GM18873 (cell line): Measurements from ENCODE around the gene UBL3.
A peak's percentile ranks its signal among the peaks of the same experiment; 100 is the strongest.

ENCODE experiments used
- ATAC-seq: cut with Tn5 transposase; IDR thresholded peaks from one replicate; pipeline ENCODE4 v1.9.1; 2021; ENCODE audit warnings: mild to moderate bottlenecking, moderate library complexity, moderate number of reproducible peaks; ENCODE audit not compliant: unreplicated experiment, low FRiP score

The UBL3 gene

DNA sequence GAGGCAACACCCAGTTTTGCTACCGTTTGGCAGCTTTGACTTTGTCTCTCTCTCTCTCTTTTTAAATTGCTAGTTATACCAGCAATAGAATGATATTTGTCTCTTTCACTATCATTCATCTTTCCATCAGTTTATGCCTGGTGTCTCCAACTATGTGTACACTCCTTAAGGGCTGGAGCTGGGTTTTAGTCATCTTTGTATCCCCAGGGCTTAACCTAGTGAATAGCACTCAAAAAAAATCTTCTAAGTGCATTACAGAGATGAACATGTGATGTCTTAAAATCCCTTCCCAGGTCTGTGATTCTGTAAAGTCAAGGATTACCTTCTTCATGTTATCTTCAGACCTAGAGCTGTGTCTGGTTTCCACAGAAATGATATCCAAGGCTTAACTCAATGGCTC is 7.8 kb upstream of the UBL3 start:
- ATAC-seq: no peak

DNA sequence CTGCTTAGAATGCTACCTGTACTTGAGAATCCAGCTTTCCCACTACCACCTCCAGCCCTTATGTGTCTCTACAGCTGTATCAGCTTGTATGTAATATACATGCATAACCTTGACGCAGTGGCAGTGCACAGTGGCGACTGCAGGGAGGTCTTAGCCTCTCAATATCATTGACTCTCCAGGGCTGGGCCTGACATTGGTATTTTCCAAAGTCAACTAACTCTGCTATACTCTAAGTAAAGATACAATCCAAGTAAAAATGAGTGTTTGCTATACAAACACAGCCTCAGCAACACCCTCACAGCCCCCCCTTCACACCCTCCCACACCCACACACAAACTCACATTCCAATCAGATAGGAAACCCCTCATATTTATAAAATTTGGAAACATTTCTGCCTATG is 6.7 kb upstream of the UBL3 start:
- no peak for ATAC-seq

DNA sequence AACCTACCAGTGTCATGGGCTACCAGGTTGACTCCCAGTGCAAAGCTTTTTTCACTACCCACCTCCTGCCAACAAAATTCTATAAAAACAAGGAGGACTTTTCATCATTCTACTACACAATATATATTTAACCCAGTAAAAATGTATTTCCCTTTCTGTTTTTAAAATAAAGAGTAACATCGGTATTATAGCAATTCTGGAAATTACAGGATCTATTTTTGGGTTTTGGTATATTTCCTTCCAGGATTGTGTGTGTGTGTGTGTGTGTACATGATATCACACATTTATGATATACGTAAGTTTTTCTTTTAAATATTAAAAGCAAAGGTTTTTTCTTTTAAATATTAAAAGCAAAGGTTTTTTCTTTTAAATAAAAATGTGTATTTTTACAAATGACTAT is 6.0 kb upstream of the UBL3 start:
- no peak for ATAC-seq

DNA sequence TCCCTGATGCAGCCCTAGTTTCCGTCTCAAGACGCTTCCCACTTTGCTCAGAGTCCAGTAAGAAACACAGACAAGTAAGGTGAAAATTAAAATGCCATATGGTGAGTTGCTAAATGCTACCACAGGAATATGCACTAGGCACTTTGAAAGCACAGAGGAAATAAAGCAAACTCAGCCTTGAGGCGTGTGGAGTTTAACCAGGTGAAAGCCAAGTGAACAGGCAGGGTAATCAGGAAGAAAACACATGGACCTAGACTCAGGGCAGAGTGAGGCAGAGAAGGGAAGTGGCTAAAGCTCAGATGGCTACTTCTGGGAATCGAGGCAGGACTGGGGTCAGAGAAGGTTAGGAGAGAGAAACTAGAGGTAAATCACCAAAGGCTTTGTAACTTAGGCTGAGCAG is 5.4 kb upstream of the UBL3 start:
- no peak for ATAC-seq

DNA sequence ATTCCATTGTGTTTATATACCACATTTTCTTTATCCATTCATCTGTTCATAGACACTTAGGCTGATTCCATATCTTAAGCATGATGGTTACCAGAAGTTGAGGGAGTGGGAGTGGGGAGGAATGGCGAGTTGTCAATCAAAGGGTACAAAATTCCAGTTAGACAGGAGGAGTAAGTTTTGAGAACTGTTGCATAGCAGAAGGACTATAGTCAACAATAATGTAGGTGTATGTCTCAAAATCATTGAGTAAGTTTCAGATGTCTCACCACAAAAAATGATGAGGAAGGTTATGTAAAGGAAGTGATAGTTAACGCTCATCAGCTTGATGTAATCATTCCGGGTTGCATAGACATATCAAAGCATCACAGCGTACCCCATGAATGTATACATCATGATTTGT is 4.6 kb upstream of the UBL3 start:
- no peak for ATAC-seq

DNA sequence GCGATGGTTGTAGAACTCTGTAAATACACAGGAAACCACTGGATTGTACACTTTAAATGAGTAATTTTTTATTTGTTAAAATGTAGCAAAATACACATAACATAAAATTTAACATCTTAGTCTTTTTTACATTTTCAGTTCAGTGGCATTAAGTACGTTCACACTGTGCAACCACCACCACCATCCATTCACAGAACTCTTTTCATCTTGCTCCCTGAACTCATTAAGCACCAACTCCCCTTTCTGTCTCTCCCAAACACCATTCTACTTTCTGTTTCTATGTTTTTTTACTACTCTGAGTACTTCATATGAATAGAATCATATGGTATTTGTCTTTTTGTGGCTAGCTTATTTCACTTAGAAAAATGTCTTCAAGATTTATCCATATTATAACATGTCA is 2.7 kb upstream of the UBL3 start:
- ATAC-seq: no peak

DNA sequence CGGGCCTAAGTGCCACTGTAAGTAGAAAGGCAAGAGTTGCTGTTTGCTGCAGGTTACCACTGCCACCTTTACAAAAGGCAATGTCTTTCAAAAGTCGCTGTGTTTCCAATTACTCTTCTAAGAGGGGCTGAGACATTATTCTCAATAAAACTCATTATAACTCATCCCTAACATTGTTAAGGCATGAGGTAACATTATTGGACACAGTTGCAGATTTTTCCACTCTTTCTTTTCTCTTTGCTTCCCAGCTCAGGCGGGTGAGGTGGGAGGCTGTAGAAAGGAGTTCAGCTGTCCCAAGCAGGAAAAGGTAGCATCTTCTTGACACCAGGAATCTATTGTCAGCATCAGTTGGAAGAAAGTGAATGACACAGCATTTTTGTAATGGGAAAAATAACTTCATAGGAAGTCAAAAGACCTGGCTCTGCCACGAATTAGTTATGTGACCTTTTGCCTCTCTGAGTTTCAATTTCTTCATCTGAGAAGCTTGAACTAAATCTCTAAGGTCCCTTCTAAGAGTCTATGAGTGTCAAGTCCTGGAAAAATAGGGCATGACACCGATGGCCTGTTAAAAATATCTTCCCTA is 2.1 kb upstream of the UBL3 start:
- ATAC-seq: no peak

DNA sequence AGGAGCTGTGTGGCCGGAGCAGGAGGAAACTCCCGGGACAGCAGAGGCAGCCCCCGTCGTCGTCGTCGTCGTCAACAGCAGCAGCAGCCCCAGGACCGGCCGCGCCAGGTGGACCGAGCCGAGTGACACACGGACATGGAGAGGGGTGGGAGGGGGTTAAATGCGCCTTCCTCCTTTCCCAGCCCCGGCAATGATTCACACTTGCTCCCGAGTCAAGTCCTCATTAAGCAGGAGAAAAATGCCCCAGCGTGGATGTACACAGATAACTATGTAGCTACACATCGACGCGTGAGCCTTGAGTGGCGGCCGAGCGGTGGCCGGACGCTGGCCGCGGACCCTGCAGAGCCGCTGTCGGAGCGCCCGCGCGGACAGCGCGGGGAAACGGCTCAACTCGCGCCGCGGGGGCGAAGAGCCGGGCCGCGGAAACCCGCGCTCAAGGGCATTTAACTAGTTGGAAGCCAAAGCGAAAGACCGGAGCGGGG is 645 bp downstream of the UBL3 start:
- peak; percentile 31 for ATAC-seq

DNA sequence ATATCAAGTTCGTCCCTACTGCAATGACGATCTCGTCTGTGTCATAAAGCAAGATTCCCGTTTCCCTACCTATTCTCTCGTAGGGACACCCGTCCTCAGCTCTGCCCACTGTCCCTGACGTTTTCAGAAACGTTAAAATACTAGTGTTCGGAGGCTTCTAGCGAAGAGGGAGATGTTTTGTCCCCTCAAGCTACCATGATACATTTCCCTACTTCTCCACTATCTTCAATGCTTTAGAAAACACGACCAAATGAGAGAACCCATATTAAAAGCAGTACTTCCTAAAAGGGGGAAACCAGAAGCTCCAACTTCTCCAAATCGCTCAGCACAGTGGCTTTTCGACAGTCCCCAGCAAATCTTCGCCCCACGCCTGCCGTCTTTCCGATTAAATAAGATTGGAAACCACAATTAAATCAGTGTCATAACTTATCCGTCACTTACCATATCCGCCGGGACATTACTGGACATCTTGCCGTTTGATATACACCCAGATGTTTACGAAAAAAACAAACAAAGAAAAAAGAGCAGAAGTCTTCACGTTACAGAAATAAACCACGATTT is 1.3 kb downstream of the UBL3 start:
- no peak for ATAC-seq

DNA sequence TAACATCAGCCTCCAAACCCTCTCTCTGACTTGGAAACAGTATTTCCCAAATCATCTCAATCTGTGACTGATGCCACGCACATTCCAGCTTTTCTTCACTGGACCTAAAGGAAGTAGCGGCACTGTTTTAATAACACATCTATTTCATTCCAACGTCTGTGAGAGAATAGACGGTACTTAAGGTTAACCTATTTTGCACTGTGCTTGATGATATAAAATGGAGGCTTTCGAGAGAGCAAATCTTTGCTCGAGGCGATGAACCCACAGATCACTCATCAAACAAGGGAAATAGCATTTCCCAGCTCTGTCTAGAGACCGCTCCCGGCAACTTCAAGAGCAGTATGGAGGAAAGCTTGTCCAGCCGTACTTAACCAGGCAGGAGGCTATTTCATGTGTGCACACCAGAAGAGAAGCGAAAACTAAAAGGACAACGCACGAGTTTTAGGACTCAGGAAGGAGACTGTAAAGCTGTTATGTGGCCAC is 2.9 kb downstream of the UBL3 start:
- ATAC-seq: no peak

DNA sequence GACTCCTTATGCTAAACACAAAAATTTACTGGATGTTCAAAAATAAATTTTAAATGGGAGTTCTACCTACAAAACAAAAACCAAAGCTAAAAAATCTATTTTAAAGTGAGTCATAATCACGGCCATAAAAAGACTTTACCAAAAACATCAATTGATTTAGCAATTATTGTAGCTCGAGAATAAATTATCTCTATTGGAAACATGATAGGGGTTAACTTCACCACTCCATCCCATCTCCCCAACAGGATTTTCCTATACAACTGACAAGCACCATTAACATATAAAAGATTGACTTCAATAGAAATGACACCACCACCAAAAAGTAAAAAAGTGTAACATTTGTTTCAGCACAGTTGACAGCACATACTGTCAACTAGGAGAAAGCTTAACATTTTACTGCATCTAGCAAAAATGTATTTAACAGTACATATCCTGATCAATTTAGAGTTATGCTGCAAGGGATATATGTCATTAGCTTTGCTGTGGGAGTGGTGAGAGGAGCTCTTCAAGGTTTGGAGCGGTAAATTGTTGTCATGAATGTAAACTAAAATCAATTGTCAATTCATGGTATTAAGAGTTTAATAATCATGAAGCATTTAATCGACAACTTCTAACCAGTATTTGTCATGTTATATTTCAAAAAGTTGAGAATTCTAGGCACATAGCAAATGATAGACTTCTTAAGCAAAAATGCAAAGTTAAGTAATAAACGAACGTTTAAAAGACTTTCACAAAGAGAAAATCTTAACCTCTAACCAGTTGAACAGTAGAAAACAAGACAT is 3.8 kb downstream of the UBL3 start:
- no peak for ATAC-seq

DNA sequence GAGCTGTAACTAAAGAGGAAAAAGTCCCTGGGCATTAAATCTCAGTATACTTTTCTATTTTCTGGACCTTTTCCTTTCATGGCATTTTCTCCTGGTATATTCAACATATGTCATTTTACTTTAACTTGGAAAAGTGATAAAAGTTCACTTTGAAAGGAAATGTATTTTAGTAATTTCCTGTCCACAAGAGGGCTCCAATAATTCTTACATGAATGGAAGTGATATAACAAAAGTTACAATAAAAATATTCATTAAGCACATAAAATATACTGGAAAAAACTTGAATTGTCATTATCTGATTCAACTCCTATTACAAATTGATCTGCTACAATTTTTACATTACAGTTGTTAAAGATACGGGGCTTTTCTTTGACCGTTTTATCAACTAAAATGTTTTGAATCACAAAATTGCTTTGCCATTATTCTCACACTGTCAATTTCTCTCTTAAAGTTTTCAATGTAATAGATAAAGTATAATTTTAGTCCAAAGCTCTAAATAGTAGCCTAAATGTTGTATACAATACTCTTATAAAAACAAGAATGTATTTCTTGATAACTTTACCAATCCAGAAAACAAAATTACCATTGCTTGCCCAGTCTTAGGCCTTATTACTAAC is 4.9 kb downstream of the UBL3 start:
- ATAC-seq: no peak

DNA sequence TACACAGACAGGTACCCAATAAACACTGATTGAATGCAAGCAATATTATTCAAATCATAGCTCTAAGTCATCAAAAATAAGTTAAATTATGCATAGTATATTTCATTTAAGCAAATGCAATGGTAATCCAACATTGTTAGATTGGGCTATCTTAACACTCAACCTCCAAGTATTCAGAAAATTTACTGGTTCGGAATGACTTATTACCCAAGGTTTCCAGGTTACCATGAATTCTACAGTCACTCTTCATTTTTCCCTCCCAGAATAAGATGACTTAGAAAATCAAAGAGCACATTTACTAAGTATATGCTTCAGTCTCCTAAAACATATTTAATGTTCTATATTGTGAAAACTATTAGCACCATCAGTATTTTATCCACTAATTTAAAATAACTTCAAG is 6.0 kb downstream of the UBL3 start:
- ATAC-seq: no peak

DNA sequence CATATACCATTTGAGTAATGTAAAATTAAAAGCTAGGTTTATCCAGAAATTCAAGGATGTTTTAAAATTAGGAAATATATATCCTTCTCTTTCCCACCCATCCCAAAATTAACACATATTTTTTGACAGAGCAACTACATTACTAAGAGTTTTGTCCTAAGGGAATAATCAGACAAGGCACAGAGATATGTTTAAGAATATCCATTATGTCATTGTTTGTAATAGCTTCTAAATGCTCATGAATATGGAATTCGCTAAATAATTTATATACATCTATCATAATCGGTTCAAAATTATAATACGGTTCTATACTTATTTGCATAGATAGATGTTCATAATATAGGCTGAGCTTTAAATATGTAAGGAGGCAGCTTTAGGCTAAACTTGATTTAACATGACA is 9.8 kb downstream of the UBL3 start:
- ATAC-seq: no peak

DNA sequence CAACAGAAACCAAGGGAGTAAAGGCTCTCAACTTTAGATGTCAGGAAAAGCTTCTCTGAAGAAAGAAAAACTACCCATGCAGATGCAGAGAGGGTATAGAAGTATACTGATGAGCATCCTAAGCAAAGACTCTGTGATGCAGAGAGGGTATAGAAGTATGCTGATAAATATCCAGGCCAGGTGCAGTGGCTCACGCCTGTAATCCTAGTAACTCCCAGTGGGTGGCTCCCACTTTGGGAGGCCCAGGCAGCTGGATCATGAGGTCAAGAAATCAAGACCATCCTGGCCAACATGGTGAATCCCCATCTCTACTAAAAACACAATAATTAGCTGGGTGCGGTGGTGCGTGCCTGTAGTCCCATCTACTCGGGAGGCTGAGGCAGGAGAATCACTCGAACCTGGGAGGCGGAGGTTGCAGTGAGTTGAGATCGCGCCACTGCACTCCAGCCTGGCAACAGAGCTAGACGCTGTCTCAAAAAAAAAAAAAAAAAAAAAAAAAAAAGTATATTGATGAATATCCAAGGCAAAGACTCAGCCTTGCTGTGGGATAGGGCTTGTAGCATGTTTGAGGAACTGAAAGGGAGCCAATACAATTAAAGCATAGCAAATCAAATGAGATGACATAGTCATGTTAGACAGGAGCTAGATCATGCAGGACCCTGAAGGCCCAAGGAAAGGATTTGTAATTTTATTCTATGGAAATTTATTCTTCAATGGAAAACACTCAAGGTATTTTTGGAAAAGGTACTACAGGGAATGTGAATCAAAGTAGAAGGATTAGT is 14.9 kb downstream of the UBL3 start:
- no peak for ATAC-seq

DNA sequence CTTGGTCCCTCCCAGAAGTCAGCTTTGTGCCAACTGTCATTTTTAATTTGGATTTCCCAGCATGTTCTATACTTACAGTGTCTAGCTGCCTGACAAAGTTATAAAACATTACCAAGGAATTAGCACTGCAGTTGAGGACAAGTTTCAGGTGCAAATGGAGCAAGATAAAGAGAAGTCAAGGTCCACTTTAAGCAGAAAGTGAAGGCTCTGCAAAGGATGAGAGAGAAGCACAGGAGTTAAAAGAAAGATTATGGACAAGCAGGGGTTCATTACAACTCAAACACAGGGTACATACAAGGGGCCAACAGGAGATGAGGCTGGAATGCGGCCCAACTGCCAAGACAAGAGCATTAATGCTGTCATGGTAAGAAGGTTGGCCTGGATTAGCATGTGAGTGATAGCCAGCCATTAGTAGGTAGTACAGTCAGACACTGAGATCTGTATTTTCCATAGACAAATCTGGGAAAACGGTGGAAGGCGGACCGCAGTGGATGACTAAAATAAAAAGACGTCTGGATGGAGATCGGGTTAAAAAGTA is 17.6 kb downstream of the UBL3 start:
- ATAC-seq: no peak

DNA sequence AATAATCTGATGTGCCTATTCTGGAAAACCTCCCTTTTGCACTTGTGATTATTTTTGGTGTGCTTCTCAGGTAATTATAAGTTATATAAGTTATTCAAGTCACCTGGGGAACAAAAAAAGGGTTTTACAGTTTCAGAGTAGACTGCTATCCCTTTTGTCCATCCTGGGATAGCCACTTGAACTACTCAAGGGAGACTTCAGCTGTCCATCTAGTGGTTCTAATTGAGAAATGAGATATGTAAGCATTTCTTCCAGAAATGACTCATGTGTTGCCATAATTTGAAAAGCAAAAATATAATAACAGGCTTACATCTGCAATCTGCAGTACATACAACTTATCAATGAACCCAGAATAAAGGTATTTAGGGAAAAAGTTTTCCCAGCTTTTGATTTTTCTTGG is 20.4 kb downstream of the UBL3 start:
- no peak for ATAC-seq

DNA sequence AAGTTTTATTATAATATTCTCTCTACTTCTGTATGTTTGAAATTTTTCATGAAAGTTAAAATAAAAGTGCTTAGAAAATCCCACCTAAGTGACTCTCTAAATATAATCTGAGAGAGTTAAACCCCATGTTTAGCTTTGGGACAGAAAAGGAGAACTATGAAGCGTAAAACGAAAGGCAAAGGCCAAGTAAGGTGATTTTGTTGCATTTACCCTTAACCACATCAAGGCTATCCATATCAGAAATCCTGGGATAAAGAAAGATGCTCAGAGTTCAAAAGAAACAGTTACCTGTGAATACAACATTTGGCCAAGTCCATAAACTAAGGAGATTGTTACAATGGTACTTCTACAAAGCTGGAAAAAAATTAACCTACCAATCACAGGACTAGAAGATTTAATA is 31.3 kb downstream of the UBL3 start:
- ATAC-seq: no peak

DNA sequence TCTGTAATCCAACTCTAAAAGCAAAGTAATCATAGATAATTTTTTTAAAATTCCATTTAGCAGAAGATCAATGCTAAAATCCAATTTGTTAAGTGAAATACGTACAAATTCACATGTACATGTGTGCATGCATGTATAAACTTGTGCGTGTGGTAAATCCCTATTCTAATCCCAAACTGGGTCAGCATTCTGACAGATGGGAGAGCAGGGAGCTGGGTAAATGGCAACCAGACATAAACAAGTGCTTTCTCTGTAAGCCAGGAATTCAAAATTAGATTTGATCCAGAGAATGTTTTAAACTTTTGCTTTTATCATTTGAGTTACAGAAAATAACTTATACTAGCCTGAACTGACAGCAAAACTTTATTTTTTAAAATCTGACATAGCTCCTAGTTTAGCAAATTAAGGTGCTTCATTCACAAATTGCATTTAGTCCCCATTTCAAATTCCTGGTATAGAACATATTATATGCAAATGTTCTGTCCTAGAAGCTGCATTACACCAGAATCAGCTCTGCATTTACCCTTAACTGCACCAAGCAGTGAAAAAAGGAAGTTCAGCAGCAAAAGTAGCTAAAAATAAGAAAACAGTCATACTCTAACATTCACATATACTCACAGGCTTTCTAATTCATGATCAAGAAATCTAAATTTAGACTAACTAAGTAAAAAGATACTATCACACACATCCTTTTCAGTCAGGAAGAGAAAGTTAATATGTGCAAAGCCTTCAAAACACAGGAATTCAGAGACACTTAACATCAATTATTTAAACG is 32.6 kb downstream of the UBL3 start:
- ATAC-seq: peak; percentile 93

DNA sequence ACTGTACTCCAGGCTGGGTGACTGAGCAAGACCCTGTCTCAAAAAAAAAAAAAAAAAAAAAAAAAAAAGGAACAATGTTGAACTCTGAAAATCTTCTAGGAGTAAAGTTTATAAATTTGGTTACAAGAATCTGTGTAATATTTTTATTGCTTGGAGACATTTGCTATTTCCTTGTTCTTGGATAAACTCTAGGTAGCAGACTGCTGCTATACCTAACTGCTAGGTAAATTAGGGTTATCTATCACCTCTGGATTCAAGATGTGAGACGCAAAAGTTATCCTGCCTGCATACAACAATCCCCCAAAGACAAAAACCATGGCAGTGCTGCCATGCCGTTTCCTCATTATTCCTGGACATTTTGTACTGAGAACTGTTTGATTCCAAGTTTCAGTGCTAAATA is 33.7 kb downstream of the UBL3 start:
- no peak for ATAC-seq
